Esophagus squamous epithelium (tissue), 5 donors: ENCODE measurements around the gene THAP11. TPM values are rescaled to one million over a fixed set of nuclear protein-coding genes. Genes with fewer than 3 reads are reported as not detected.
A peak's percentile ranks its signal among the peaks of the same experiment; 100 is the strongest.

Source experiments
- DNase-seq: peaks from one replicate; lab custom pipeline; 2025; lab: John Stamatoyannopoulos, UW
- H3K27ac ChIP-seq, 4 donors: fragments of 200-600 bp; sonication (generic); one replicate each; pipeline ENCODE4 v1.5.1; 2016 to 2019; ENCODE audit warnings: mild to moderate bottlenecking in 1 of 4
- H3K27me3 ChIP-seq, 4 donors: fragments of 200-600 bp; sonication (generic); 1 replicate in 3 of 4; 2 replicates in 1 of 4; pipeline versions ENCODE4 v1.5.1 to v1.6.0; 2017 to 2021; ENCODE audit warnings: antibody characterized with exemption in 1 of 4
- H3K36me3 ChIP-seq, 3 donors: fragments of 200-600 bp; sonication (generic); one replicate each; pipeline ENCODE4 v1.5.1; 2016 to 2019
- H3K4me1 ChIP-seq, 3 donors: fragments of 200-600 bp; sonication (generic); one replicate each; pipeline ENCODE4 v1.5.1; 2017 to 2019
- H3K4me3 ChIP-seq, 4 donors: fragments of 200-600 bp; sonication (generic); 1 replicate in 3 of 4; 2 replicates in 1 of 4; pipeline ENCODE4 v1.5.1; 2016 to 2019; ENCODE audit warnings: mild to moderate bottlenecking in 2 of 4, moderate library complexity in 1 of 4
- H3K9me3 ChIP-seq, 3 donors: fragments of 200-600 bp; sonication (generic); one replicate each; pipeline ENCODE4 v1.5.1; 2016 to 2019
- CTCF ChIP-seq, 6 experiments: fragments of 450-650 bp in 4 of 6; fragments of 200-600 bp in 2 of 6; sonication (generic) in 2 of 6; IDR thresholded peaks; one replicate each; pipeline ENCODE4 v1.5.1; 2016 to 2019; ENCODE audit warnings: antibody characterized with exemption in 6 of 6, mild to moderate bottlenecking in 4 of 6, moderate library complexity in 4 of 6
- POLR2A ChIP-seq, 4 donors: fragments of 450-650 bp; IDR thresholded peaks; one replicate each; pipeline ENCODE4 v1.6.1; 2017; ENCODE audit warnings: antibody characterized with exemption in 4 of 4, mild to moderate bottlenecking in 4 of 4, moderate library complexity in 3 of 4
- WGBS, 2 donors: methylation state at CpG; one replicate each; pipeline ENCODE4 v1.1.5; 2018; 5-methylcytosine and 5-hydroxymethylcytosine counted together
- intact Hi-C: fragments of 100-400 bp; cut with DNase I; formaldehyde crosslinking; loops from one replicate; pipeline ENCODE4 v1.15.0; 2022
- total RNA-seq, 4 donors: library from RNA; depleted of rRNA; stranded (reverse); fragments of >200 nt; gene quantifications; one replicate each; pipeline ENCODE4 v1.1.0, GENCODE V29; 2016
- donor health status: DM: yes; HTN: yes; CAD: no.

The THAP11 gene
- total RNA-seq, 4 donors from 2014 or later: 35.8 to 48.8 (median 42.1) TPM

GRCh38 chr16:67865318-67865717, 23.2 kb downstream of the THAP11 start:
- H3K4me3 ChIP-seq: no peak overlapping the region
- no peaks in the 10 kb centered on the region for H3K27me3 ChIP-seq
- intact Hi-C loops: no loop called here
- H3K9me3 ChIP-seq: no peaks in the 10 kb centered on the region
- TF ChIP-seq POLR2A (IDR thresholded peaks at IDR 0.05): no peak
- TF ChIP-seq CTCF (IDR thresholded peaks at IDR 0.05): peak in 5 of 6 experiments; percentile 8 to 57 (median 29)
- H3K4me1 ChIP-seq: peaks cover 24 to 48% (median 39%) of the 10 kb centered on the region in 3 donors
- H3K36me3 ChIP-seq: peaks cover 0 to 55% (median 31%) of the 10 kb centered on the region in 3 donors
- no peak for DNase-seq
- 92 to 93% methylated on average over 2 of the region's 2 CpGs for WGBS, 2 donors
- peak overlapping the region in 1 of 4 donors; percentile 9 for H3K27ac ChIP-seq

GRCh38 chr16:67868290-67868689, 26.2 kb downstream of the THAP11 start:
- Histone ChIP-seq H3K27me3 (no peaks in the 10 kb centered on the region), H3K4me1 (peaks cover 8 to 34% (median 14%) of the 10 kb centered on the region in 3 donors), H3K36me3 (peaks cover 0 to 73% (median 34%) of the 10 kb centered on the region in 3 donors), H3K9me3 (no peaks in the 10 kb centered on the region), H3K27ac (no peak overlapping the region), H3K4me3 (no peak overlapping the region)
- intact Hi-C loops: no loop called here
- WGBS, 2 donors: 97 to 98% methylated on average over 6 of the region's 6 CpGs
- TF ChIP-seq CTCF (IDR thresholded peaks at IDR 0.05): no peak
- no peak for TF ChIP-seq POLR2A (IDR thresholded peaks at IDR 0.05)
- no peak for DNase-seq

GRCh38 chr16:67869653-67870052, 27.5 kb downstream of the THAP11 start:
- 70 to 71% methylated on average over 7 of the region's 7 CpGs for WGBS, 2 donors
- Histone ChIP-seq H3K9me3 (no peaks in the 10 kb centered on the region), H3K27ac (no peak overlapping the region), H3K4me1 (peaks cover 13 to 36% (median 13%) of the 10 kb centered on the region in 3 donors), H3K27me3 (no peaks in the 10 kb centered on the region), H3K4me3 (no peak overlapping the region), H3K36me3 (peaks cover 0 to 73% (median 34%) of the 10 kb centered on the region in 3 donors)
- intact Hi-C loops: no loop called here
- DNase-seq: no peak
- TF ChIP-seq POLR2A (IDR thresholded peaks at IDR 0.05) (no peak), CTCF (IDR thresholded peaks at IDR 0.05) (no peak)

- no peak for TF ChIP-seq POLR2A (IDR thresholded peaks at IDR 0.05)
- no peak for TF ChIP-seq CTCF (IDR thresholded peaks at IDR 0.05)
- H3K4me3 ChIP-seq: no peak overlapping the region
- no peak overlapping the region for H3K27ac ChIP-seq
- peaks cover 20 to 45% (median 22%) of the 10 kb centered on the region in 3 donors for H3K4me1 ChIP-seq
- peaks cover 0 to 65% (median 30%) of the 10 kb centered on the region in 3 donors for H3K36me3 ChIP-seq
- DNase-seq: no peak
- H3K27me3 ChIP-seq: no peaks in the 10 kb centered on the region
- H3K9me3 ChIP-seq: no peaks in the 10 kb centered on the region
- WGBS, 2 donors: 50 to 54% methylated on average over 1 of the region's 3 CpGs
- intact Hi-C loops: no loop called here
Measured at GRCh38 chr16:67871256-67871655, 29.1 kb downstream of the THAP11 start.

GRCh38 chr16:67872131-67872630, 30.1 kb downstream of the THAP11 start:
- Histone ChIP-seq H3K4me3 (peak overlapping the region in 3 of 4 donors; percentile 77 to 97 (median 90)), H3K4me1 (peaks cover 20 to 45% (median 22%) of the 10 kb centered on the region in 3 donors), H3K36me3 (peaks cover 0 to 65% (median 37%) of the 10 kb centered on the region in 3 donors), H3K27ac (peak overlapping the region; percentile 86 to 92 (median 86)), H3K27me3 (no peaks in the 10 kb centered on the region), H3K9me3 (no peaks in the 10 kb centered on the region)
- TF ChIP-seq POLR2A (IDR thresholded peaks at IDR 0.05) (no peak), CTCF (IDR thresholded peaks at IDR 0.05) (no peak)
- DNase-seq: no peak
- intact Hi-C loops: no loop called here
- WGBS, 2 donors: 70 to 79% methylated on average over 2 of the region's 2 CpGs
